GM18502 (cell line): ENCODE measurements around the gene BCOR.
A peak's percentile ranks its signal among the peaks of the same experiment; 100 is the strongest.

ENCODE experiments used
- ATAC-seq: cut with Tn5 transposase; IDR thresholded peaks from one replicate; pipeline ENCODE4 v1.9.1; 2021; ENCODE audit warnings: mild to moderate bottlenecking; ENCODE audit not compliant: unreplicated experiment, poor library complexity

BCOR gene

DNA sequence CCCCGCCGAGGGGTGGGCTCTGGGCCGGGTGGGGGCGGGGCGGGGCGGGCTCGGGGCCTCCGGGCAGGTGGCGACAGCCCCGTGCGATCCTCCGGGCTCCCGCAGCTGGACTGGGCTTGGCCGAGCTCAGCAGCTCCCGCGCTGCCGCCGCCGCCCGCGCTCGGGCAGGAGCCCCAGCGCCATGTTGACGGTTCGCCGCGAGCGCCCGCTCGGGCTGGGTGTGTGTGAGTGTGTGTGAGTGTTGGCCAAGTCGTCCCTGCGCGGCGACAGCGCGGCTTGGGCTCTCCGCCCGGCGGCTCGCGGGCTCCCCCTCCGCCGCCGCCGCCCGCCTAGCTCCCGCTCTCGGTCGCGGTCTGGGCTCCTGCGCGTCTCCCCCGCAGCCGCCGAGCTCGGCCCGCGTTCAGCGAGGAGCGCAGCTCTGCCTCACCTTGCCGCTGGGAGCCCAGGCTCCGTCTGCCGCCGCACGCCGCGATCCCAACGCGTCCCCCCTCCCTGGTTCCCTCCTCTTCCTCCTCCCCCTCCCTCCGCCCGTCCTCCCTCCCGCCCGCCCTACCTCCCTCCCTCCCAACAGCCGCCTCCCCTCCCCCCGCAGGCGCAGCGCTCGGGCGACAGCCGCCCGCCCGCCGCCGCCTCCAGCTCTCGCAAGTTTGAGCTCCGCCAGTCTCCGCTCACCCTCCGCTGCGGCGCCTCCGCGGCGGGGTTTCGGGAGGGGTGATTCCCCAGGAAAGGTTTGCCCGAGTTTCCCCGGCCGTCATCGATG is at the start of gene BCOR:
BCOR (minus strand) TSS at position 455 of the 760 bp plus-strand sequence. CDS start 20,029 bp downstream, outside the sequence.
- no peak for ATAC-seq

DNA sequence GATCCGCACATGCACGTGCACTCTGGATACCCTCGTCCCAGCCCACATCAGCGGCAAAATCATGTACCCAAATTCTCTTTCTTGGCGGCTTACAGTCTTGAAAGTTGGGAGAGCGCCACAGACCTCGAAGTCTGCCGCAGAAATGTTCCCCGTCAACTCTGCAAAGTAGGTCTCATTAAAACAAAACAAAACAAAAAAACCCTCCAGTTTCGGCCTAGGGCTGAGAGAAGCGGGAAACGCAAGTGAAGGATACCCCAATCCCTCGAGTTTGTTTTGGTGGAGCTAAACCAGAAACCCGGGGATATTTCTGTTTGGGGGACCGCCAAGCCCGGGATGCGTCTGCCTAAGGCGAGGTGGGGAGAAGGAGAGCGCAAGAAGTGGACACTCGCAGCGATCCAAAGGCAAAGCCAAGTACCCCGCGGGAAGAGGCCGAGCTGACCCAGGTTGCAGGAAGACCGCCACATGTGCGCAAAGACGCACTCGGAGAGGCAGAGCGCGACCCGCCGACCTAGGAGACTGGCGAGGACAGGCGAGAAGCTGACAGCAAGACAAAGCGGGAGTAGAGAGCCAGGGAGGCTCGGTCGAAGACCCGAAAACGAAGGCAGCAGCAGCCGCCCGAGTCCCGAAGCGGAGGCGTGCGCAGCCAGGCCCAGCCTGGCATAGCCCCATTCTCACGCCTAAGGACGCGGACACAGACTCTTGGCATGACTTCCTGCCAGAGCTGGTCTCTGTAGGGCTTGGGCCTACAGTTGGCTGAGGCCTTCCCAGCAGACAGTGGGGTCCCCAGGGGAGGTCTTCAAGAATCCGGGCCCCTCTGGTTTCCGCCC is 49.6 kb upstream of the BCOR start:
- ATAC-seq = no peak

DNA sequence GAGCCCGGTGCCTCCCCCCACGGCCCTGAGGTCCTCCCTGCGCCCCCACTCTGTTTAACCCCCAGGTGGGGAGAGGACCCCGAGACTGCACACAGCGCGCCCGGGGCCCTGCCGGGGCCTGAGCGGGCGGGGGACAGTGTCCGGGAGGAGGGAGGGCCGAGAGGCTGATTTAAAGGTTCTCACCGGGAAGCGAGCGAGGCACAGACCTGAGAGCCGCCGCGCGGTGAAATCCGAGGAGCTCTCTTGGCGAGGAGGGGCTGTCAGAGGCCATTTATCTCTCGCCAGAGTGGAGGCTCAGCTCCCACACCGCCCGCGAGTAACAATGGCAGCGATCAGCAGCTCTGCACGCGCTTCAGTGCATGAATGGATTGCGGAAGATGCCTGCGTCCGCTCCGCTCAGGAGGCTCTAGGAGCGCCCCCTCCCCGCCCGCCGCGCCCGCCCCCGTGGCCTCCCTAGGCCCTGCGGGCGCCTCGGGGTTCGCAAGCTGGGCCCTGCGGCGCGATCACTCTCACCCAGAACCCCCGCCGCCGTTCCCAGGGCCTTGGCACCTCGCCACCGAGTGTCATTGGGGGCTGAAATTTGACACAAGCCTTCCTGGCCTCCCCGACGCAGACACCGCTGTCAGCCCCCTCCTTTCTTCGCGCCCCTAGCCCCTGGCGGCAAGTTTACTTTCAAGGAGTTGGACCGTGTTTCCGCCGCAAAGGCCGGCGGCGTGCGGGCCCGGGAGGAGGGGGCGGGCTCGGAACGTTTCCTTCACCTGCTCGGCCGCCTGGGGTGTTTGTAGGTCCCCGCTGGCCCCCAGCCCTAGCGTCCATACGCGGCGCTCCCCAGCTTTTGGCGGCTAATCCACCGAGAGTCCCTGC is 48.7 kb upstream of the BCOR start:
- no peak for ATAC-seq

DNA sequence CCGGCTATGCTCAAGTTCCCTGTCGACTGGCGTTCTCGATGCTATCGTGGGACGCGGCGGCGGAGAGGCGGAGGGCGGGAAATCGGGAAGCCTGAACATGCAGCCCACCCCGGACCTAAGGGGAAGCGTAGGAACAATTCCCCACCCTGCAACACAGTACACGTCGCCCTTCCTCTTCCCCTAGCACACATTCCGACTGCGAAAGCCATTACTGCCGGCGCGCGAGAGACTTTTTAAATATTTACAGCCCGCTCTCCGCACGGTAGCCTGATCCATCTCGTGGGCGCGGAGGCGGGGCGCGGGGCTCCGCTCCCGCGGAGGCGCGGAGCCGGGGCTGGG is 48.1 kb upstream of the BCOR start:
- ATAC-seq = no peak

DNA sequence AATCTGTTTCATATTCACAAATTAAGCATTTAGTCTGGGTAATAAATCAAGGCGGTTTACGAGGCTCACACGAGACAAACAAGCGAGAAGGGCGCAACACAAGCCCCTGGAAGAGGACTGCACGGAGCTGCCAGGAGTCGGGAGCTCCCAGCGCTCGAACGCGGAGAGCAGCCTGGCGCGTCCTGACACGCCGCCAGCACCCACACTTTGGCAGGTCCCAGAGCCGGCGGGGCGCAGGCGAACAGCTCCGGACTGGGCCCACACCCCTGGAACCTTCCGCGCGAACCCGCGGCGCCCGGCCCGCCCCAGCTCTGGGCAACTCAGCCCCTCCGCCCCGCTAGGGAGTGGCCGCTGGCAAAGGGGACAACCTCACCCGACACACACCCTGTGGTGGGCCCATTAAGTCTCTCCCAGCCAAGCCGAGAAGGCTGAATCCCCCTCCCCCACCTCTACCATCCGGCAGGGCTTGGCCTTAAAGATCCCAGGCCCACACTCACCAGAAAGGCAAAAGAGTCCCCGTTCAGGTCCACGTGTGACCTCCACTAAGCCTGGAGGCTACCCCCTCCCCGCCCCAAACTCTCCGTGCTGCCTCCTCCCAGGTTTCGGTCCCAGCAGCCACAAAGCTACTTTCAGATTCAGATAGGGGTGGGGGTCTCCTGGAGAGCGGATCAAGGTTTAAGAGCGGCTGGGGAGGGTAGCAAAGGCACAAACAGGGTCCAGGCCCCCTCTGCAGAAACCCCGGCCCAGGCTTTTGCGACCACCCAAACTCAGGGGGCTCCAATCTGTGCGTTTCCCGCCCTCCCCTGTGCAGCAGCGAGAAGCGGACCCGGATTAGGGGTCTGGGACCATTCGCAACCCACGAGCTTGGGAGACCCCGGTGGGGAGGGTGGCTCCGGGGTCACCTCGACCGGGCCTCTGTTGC is 47.5 kb upstream of the BCOR start:
- no peak for ATAC-seq

DNA sequence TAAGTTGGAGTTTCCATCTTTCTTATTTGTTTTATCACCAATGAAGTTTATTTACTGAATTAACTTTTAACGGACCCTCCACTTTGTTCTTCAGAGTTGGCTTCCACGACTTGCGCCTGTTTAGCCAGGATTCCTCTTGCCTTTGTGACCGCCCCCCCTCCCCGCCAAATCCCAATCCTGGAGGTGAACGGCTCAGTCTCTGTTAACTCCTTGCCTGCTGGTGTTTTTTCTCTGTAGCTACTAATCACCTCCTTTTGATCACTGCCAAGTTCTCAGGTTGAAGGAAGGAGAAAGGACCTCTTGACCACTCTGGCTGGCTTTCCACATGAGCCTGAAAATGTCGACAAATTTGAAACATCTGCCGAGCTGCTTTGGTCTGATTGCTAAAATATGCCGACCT is 46.8 kb upstream of the BCOR start:
- no peak for ATAC-seq

DNA sequence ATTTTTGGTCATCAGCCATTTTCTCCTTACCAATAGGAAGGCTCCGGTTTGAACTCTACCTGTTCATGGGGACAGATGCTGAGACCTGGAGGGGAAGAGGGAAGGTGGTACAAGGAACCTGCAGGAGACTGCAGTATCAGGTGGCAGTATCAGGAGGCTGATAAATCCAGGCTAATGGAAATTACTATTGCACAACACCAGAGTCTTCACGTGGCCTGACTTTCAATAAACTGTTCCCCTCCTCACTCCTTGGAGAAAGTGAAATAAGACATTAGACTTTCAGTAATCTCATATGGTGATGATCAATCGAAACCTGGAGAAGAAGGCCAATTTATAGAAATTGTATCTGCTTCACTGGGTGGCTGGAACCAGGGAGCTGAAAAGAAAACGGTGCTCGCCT is 46.2 kb upstream of the BCOR start:
- ATAC-seq = no peak

DNA sequence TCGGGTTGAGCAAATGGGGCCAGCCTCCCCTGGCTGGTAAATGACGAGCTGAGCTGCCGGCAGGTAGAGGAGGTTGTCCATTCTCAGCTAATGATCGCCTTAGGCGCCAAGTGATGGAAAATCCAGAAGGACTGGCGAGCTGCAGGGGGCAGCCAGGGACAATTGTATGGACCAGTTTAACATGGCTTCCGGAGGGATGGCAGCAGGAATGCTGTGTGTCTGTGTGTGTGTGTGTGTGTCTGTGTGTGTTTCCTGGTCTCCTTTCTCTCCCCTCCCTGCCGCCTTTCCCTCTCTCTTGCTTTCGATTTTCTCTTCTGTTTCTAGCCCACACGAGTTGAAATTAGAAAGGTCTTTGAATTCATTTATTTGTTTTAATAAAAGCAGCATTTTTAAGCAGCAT is 45.2 kb upstream of the BCOR start:
- no peak for ATAC-seq

DNA sequence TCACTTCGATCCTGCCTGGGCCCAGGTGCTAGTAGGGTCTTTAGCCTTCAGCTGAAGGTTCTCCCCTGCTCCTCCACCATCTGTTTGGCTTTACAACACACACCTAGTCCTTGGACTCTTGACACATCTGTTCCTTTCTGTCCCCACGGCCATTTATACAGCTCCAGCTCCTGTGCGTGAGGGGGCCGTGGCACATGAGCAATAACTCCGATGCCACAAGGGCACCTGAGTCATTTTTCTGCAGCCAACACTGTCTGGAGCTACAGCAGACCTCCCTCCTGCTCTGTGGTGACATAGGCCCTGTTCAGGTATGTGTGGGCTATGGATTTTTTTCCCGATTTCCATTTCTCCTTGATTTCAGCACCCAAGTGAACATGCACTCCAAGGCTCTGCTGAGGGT is 44.7 kb upstream of the BCOR start:
- ATAC-seq = no peak

DNA sequence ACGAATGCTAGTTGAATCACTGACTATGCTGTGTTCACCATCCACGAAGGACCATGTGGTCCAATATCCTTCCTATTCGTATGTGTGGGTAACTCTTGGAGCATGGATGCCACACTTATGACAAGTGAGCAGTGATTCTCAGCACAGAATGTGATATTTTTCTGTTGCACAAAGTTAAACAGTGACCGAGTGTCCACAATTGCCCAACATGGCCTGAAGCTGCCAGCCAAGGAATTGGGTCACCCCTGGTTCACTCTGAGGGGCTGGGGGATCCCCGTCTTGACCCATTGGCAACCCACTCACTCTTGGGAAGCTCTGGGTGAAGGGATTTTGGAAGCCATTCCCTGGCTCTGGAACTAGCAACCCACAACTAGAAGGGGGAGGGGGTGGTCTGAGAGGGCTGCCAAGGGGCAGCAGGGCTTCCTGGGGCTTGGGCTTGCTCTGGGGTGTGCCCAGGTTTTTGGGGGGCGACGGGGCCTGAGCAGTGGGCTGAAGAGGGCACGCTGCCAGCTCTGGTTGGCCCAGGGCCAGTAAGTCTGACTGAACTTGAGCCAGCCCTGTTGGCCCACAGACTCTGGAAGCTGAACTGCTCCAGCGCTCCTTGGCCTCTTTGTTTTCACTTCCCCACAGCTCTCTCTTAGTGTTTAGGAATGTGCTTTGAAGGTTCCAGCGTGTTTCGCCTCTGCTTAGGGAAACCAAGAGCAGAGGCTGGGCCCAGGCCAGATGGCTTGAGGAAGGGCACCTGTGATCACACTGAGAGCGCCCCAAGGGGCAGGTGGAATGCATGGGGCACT is 43.1 kb upstream of the BCOR start:
- no peak for ATAC-seq

DNA sequence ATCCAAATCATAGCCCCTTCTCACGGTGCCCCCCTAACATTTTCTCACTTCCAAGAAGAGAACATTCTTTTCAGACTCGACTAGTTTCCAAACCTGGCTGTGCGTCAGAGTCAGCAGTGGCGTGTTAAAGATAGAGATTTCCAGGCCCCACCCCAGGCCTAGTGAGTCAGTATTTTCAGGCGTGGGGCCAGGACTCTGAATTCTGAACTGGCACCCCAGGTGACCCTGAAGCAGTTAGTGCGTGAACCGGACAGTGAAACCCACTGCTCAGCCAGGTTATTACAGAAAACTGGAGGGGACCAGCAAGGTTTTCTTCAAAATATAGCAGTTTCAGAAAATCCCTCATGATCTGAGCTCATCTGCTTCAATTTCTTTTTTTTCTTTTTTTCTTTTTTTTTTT is 35.0 kb upstream of the BCOR start:
- no peak for ATAC-seq

DNA sequence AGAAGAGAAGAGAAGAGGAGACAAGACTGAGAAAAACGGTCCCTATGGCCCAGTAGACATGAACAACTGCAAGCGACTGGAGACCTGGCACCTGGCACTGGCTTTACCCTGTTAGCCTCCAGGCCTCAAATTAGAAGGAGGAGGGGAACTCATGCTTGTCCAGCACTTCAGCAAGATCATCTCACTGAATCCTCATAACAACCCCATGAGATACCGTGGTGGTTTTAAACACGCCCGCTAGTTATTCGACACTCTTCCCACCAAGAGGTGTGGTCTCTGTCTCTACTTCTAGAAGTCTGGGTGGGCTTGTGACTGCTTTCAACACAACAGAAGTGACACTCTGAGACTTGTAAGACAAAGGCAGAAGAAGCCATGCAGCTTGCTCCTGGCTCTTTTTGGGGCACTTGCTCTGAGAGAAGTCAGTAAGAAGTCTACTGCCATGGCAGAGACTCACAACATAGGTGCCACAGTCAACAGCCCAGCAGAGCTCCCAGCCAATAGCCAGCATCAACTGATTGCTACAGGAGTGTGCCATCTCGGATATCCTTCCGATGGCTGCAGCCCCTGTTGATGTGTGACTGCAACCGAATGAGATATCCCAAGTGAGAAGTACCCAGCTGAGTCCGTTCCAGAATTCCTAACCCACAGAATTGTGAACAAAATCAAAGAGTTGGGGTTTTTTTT is 34.0 kb upstream of the BCOR start:
- no peak for ATAC-seq

DNA sequence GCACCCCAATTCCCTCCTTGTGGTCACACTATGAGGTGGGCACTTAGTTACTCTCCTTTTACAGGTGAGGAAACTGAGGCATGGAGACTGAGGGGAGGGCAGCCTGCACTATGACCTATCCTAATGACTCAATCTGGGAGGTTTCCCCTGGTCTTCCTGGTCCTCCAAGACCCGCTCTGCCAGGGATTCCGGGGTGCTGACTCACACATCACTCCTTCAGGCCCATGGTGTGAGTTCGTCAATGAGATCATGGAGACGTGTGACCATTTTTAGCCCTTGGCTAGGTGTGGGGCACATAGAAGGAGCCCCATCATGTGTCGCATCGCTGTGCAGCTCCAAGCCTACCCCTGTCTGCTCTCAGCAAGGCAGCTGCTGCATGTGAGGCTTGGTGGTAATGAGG is 32.4 kb upstream of the BCOR start:
- no peak for ATAC-seq

DNA sequence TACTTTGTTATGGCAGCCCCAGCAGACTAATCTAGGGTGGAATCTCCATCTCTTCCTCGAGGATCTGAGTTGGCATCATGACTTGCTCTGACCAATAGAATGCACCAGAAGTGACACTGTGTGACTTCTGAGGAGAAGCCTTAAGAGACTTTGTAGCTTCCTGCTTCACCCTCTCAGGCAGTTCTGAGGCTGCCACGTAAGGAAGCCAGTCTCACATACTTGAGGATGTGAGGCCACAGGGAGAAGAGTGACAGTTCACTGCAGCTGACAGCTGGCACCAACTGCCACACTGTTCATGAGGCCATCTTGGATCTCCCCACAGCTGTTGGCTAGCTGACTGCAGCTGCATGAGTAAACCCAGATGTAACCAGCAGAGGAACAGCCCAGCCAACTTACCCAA is 29.3 kb upstream of the BCOR start:
- peak; percentile 66 for ATAC-seq

DNA sequence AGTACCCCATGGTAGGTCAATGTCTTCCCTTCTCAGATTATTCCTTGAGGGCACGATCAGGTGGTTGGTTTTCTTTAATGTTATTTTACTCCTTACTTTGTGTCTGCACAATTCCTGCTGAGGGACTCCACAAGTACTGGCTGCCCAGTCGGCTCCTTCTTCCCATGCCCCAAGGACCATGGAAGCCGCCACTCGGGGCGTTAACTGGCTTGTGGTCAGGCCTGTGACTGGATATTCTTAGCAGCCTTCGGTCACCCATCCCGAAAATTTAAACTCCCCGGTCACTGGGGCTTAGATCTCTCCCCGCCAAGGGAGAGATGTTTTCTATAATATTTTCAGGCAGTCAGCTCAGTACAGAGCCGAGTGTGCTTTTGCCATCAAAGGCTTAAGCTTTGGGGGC is 24.7 kb upstream of the BCOR start:
- ATAC-seq = no peak

DNA sequence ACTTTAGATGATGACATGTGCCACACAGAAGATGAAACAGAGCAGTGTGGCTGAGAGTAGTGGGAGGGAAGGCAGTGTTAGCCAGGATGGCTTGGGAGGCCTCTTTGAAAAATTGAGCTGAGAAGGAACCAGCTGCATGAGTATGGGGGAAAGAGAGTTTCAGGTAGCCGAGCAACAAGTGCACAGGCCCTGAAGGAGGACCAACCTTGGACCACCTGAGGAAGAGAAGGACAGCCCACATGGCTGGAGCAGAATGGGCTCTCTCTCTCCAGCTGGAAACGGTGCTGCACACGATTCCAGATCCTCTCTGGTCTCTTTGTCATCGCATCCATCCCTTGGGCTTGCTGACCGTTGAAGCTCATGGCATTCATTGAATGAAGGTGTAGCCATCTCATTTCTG is 23.9 kb upstream of the BCOR start:
- ATAC-seq = no peak

DNA sequence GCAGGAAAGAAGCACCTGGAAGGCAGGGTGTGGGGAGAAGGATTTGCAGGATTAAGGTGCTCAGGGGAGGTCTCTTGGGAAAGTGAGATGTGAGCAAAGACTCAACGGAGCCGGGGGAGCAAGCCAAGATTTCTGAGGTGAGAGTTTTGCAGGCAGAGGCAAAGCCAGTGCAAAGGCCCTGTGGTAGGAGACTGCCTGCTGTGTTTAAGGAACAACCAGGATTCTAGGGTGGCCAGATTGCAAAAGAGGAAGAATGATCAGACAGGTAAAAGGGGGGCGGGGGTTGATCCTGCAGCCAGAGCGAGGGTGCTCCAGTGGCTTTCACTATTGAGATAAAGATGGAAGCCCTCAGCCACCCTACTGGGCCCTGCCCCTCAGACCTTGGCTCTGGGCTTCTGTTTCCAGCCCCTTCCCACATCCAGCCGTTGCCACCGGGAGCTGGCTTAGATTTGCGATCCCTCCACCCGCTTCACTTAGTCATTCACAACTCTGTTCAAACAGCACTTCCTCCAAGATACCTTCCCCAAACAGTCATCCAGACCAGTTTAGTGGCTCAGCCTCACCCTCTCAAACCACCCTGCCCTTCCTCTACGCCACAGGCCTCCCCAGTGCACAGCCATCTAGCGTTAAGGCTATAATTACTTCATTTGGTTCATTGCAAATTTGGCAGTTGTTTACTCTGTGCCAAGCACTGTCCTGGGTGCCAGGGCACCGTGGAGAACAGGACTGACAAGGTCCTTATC is 23.3 kb upstream of the BCOR start:
- no peak for ATAC-seq

DNA sequence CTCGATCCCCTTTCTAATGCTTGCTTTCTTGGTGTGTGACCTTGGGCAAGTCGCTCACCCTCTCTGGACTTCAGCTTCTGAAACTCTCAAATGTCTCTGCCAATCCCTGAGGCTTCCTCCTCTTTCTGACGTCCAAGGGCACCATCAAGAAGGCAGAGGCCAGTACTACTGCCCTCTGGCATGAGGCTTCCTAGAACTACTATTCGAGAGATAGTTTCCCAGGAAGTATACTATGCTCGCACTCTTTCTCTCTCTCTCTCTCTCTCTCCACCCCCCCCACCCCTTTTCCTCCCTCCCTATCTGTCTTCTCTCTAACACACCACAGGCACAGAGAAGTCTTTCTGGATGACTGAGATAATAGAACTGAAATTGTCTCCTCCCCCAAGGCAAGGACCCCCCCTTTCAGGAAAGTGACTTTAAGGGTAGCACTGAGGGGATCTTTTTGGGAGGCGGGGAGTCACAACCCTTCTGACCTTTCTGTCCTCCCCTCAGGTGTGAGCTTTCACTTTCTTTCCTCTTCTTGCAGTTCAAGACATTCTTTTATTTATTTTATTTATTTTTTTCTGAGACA is 20.0 kb upstream of the BCOR start:
- no peak for ATAC-seq
